GM18508 (cell line): ENCODE data around the gene P4HB.
"Not testable (repeated sequence)": the region's sequence is repeated elsewhere in the genome, so short reads cannot be mapped to it uniquely, and the experiment has no call there.

Experiments used
- ATAC-seq: cut with Tn5 transposase; IDR thresholded peaks from one replicate; pipeline ENCODE4 v1.9.1; 2021; ENCODE audit warnings: moderate number of reproducible peaks; ENCODE audit not compliant: insufficient read depth, unreplicated experiment

P4HB gene

DNA sequence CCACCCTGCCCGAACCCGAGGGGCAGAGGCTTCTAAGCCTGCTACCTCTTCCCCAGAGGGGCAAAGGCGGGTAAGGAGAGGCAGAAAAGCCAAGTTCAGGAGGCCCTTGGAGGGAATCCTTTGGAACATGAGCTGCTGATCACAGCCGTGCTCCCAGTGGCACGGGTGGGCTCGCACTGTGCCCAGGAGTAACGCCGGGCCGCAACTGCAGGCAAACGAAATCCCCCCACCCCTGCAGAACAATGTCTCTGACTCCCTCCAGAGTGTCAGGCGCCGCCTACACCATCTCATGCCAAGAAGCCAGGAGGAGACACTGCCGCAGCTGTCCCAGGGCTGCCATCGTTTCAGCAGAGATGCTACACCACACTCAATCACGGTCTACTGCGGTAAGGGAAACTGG lies 8.9 kb downstream of the P4HB start:
- ATAC-seq: no peak

DNA sequence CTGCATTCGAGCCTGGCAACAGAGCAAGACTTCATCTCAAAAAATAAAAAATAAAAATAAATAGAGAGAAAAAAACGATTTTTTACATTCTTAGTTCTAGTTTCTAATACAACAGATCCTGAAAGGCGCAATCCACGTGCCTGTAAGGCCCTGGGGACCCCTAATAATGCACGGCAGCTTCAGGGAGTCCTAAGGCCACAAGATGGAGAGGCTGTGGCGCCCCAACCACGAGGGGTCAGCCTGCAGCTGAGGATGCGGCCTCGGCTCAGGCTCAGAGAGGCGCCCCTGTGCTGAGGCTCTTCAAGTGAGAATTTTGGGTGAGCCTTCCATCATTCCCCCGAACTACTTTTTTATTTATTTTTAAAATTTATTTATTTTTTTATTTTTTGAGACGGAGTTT lies 10.9 kb downstream of the P4HB start:
- ATAC-seq: no peak

DNA sequence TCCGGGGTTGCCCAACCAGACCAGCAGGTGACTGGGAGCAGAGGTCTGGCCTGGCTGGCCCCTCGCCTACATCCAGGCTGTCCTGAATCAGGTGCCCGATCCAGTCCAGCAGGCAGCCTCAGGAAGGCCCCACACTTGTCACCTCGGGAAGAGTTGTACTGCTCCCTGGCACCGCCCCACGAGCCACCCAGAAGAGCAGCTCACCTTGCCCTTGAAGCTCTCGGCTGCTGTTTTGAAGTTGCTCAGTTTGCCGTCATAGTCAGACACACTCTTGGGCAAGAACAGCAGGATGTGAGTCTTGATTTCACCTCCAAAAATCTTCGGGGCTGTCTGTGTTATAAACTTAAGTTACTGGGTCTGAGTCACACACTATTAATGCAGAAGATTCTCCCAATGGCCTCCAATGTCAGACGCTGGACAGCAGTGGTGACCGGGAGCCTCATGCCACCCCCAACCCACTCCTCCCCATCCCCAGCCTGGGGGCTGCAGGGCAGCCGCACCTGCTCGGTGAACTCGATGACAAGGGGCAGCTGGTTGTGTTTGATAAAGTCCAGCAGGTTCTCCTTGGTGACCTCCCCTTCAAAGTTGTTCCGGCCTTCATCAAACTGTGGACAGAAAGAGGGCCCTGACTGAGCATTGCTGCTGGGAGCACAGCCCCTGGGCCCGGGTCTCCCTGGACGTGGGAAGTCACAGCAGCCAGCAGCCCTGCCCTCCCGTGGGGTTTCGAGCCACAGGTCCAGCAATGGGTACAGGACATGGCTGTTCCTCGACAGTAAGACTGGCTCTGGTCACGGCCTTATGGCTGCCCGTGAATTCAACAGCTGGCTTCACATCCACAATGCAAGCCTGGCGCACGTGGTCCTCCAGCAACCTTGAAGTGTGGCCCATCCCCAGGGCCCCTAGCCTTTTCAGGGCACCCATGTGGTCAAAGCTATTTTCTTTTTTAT lies 13.3 kb downstream of the P4HB start:
- ATAC-seq: no peak

DNA sequence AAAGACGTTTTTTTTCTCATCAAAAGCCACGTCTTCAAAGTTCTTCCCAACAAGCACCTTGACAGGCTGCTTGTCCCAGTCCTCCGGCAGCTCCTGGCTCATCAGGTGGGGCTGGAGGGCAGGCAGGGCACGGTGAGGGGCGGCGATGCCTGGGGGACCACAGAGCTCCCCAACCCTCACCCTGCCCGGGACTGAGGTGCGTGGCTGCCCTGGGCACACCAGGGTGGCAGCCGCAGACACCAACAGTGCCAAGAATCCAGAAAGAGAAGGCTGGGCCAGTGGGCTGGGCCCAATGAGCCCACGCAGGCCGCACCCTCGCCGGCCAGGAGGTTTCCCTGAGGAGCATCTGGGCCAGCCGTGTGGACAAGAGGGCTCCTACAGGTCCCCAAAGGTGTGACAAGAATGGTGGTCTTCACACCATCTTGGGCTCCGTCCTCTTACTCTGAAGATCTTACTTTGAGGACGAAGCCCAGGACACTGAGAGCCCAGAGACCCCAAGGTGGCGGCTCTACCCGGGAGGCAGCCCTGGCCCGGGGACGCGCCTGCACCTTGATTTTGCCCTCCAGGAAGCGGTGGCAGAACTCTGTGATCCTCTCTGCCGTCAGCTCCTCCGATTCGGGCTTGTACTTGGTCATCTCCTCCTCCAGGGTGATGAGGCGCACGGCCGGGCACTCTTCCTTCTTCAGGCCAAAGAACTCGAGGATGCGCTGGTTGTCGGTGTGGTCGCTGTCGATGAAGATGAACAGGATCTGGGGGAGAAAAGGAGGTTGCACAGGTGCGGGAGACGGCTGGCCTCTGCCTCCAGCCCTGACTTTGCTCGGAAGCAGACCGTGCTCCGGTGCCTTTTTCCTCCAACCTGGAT lies 14.2 kb downstream of the P4HB start:
- ATAC-seq: no peak

DNA sequence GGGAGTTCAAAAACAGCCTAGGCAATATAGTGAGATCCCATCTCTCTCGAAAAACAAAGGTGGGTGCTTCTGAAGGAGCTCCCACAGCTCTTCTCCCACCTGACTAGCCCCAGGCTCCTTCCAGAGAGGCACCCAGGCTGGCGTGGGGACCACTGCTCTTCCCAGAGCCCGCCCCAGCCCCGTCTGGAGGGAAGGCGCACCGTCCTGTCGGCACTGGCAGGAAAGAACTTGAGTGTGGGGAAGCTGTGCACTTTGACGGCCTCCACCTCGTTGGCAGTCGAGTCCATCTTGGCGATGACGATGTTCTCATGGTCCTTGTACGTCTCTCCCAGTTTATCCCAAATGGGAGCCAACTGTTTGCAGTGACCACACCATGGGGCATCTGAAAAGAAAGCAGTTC lies 15.0 kb downstream of the P4HB start:
- no peak for ATAC-seq

DNA sequence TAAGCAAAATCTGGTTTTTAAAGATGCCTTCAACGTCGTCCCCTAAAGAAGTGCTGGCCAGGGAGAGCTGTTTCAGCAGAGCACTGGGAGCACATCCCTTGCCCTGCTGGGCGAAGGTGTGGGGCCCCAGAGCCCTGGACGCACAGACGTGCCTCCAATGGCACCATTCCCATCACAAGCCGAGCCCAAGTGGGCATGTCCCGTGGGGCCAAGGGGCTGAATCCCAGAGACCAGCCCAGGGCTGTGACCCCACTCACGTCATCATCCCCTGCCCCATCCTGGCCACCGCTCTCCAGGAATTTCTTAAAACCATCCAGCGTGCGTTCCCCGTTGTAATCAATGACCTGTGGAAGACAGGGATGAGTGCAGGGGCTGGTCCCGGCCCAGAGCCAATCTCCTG lies 15.4 kb downstream of the P4HB start:
- ATAC-seq: no peak

DNA sequence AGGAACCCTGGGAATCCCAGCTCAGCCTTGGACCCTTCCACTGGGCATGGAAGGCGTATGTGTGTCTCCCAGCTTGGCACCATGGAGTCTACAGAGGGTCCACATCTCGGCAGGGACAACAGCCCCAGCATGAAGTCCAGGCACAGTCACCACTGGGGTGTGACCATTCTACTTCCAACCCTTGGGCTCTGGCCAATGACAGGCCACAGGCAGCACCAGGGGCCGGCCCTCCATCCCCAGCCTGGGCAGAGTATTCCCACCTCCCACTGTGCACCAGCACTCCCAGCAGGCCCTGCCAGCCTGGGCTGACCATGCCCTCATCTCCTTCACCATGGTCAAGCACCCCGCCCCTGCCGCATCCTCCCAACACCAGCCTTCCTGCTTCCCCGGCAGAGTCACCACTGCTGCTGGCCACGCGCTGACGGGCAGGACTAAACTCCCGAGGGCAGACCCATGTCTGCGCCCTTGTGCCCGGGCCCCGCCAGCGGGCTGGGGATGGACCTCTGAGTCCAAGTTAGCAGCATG lies 15.9 kb downstream of the P4HB start:
- ATAC-seq: no peak

DNA sequence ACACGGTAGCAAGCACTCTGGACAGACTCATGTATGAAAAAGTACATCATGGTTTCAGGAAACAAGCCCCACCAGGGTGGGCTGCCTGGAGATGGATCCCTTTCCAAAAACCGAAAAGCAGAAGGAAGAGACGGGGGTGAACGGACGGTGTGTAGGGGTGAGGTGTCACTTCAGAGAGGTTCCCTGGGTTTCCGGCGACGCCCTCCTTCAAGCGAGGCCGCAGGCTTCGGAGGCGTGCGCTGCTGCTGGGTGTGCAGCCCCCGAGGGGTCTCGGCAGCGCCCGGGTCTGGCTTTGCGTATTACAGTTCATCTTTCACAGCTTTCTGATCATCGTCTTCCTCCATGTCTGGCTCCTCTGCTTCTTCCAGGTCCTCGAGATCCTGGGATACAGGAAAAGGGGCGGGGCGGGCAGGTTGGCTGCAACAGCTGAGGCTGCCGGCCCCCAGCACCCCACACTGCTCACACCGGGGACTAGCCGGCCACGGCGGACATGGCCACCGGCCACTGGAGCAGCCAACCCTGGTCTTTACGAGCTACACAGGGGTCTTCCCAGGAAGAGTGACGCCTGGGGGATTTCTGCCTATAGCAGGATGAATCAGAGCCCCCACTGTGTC lies 16.5 kb downstream of the P4HB start:
- no peak for ATAC-seq

DNA sequence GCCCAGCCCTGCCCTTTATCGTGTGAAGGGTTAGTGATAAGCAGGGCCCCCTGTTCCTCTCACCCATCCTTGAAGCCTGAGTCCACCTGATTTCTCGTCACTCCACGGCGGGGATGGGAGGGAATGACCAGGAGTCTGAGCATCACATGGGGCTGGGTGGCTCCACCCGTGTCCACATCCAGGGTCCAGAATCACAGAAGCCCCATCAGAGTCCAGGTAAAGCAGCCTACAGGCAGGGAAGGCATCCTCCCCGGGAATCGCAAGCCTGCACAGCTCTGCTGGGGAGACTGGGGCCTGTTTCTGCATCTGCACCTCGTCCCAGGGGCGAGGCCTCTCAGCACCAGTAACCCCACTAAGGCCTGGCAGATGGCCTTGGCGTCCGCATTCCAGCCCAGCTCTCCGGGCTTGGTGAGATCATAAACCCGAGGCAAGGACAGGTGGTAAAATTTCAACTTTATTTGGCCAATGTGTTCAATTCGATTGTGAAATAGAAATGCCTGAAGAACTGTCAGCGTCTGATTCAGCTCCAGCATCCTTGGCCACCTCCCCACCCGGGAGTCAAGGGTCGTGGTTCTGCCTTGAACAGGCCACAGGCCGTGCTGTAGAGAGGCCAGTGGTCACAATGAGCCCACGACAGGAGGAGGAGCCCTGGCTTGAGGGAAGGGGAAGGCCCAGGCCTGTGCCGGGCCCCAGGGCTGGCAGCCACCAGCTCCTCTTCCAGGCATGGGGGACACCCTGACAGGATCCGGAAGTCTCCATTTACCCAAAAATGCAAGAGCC lies 17.4 kb downstream of the P4HB start:
- ATAC-seq: no peak

DNA sequence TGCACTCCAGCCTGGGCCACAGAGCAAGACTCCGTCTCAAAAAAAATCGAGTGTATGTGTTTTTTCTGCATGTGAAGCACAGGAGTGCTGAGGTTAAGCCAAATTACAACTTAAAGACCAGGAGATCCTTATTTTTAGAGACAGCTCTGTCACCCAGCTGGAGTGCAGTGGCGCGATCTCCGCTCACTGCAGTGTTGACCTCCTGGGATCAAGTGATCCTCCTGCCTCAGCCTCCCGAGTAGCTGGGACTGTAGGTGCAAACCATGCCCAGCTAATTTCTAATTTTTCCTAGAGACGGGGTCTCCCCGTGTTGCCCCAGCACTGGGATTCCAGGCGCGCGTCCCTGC lies 18.0 kb downstream of the P4HB start:
- ATAC-seq: no peak

DNA sequence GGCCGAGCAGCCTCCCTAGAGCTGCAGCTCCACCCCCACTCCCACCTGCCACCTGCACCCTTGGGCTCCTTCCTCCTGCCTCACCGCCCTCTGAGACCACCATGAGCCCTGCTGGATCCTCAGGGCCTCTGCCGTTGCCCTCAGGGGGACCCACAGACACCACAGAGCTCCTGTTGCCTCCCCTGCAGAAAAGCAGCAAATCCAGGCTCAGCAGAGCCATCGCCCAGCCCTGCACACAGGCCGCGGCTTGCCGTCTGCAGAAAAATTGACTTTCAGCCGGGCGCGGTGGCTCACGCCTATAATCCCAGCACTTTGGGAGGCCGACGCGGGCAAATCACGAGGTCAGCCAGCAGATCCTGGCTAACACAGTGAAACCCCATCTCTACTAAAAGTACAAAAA lies 18.5 kb downstream of the P4HB start:
- no peak for ATAC-seq

DNA sequence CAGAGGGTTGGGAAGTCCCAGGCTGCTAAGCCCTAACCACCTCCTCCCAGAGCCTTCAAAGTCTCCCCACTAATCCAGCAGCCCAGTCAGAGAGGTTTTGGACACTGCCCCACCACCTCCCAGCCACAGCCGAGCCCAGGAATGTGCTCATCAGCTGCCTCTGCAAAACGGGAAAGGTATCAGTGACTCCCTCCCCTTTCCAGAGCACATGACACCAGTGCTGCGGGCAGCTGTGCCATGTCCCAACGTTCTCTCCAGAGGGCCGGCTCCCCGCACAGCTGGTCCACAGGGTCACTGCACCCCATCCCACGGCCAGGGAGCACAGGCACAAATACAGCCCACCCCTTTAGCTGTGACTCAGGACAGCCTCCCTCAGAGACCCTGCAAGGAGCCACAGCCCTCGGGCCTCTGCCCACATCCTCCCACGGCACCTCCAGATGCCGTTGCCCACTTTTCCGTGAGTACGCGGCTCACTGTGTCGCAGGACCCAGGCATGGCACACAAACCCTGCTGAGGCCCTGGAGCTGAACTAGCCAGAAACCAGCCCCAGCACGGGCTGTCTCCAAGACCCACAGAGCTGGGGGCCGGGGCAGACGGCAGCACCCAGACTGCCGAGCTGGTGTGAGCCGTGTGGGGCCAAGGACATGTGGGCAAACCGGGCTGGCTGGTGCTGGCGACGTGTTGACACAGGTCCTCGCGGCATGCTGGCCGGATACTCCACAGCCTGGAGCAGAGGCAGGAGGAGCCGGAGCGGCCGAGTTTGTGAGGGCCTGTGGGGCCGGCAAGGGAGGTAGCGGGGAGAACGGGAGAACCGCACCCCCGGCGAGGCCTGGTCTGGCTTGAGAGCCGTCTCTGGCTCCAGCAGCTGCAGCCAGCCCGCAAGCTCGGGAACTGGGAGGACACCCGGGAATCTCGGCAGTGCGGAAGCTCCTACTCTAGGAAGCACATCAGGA lies 19.2 kb downstream of the P4HB start:
- no peak for ATAC-seq

DNA sequence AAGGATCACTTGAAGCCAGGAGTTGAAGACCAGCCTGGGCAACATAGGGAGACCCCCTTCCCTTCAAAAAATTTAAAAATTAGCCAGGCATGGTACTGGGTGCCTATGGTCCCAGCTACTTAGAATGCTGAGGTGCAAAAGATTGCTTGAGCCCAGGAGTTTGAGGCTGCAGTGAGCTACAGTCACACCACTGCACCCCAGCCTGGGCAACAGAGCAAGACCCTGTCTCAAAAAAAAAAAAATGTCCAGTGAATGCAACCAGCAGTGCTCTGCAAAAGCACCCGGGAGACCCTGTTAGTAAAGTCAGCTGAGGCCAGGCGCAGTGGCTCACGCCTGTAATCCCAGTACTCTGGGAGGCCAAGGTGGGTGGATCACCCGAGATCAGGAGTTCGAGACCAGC lies 20.3 kb downstream of the P4HB start:
- ATAC-seq: not testable (repeated sequence)

DNA sequence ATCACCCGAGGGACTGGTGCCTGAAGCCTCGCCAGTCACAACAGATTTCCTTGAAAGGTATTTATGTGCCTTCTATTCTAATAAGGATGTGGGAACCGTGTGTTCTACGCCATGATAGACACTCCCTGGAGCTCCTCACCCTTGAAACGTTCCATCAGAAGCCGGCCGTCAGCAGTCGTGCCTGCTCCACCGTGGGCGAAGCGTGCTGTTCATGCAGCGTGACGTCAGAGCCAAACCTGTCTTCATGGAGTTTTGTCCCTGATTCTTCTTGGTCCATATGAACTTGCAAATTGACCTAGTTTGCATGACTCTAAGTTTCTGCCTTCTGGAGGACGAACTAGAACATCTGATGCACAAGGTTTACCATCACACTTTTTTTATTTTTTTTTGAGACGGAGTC lies 21.0 kb downstream of the P4HB start:
- no peak for ATAC-seq

DNA sequence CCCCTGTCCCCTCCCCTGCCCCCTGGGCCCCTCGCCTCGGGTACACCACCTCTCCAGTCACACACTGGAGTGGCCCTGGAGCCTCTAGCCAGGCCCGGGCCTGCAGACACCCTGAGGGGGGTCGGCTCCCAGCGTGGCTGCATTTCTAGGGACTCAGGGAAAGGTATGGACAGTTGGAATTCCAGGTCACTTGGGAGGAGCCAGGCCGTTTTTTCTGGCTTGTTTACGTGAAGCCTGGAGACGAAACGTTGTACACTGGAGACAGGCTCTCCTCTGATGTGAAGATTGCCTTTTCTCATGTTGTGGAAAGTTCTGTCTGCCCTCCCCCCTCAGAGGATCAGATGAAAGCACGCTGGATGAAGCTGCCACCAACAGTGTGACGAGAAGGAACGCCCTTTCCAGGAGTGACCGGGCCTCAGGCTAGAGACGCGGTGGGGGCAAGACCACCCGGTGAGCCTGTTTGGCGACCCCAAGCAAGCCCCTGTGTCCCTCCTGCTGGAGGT lies 21.5 kb downstream of the P4HB start:
- no peak for ATAC-seq

DNA sequence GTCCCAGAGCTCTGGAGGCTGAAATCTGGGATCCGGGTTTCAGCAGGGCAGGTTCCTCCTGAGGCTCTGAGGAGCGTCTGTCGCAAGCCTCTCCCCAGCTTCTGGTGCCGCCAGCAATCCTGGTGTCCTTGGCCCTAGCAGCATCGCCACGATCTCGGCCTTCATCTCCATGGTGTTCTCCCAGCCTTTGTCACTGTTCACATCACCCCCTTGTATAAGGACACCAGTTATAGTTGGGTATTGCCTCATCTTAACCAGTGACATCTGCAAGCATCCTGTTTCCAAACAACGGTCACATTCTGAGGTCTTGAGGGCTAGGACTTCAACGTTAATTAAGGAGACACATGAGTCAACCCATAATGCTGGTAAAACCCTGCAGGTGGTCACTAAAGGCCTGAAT lies 22.7 kb downstream of the P4HB start:
- ATAC-seq: no peak

DNA sequence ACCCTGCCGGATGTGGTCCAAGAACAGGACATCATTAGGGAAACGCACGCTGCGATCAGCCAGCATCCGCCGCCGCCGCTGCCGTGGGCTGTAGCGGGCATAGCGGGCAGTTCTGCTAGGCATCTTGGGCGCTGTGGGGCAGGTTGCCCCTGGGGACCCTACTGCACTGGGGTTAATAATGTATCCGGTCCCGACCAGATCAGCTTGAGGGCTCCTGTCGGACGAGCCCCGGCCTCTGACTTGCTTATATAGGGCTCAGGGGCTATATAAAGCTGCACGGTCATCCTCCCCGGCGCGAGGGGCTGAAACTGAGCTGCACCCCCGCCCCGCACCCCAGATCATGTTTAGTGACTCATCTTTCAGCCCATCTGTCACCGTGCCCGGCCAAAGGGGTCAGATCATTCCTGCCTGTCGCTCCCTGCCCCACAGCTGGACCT lies 25.5 kb downstream of the P4HB start, which contains the start of gene PPP1R27:
TSS of gene PPP1R27 (minus strand) at position 220 of the 437 bp plus-strand sequence. CDS start at position 123, 97 bp downstream.
- no peak for ATAC-seq
